HUES48 (cell line): ENCODE measurements around the gene FAM184A.
"Not testable (repeated sequence)": the region's sequence is repeated elsewhere in the genome, so short reads cannot be mapped to it uniquely, and the experiment has no call there.

Experiments
- H3K27ac ChIP-seq: one replicate; pipeline ENCODE4 v1.7.0; 2013; ENCODE audit warnings: low read depth, low read length, inconsistent platforms
- H3K27me3 ChIP-seq: 2 replicates; pipeline ENCODE4 v1.6.1; 2013; ENCODE audit warnings: mild to moderate bottlenecking, low read length; ENCODE audit not compliant: control insufficient read depth, insufficient read depth
- H3K36me3 ChIP-seq: 2 replicates; pipeline ENCODE4 v1.6.1; 2013; ENCODE audit warnings: low read length; ENCODE audit not compliant: control insufficient read depth, insufficient read depth
- H3K4me1 ChIP-seq: 2 replicates; pipeline ENCODE4 v1.6.1; 2013; ENCODE audit warnings: mild to moderate bottlenecking, low read length; ENCODE audit not compliant: control insufficient read depth, insufficient read depth
- H3K4me3 ChIP-seq: 2 replicates; pipeline ENCODE4 v1.5.1; 2013; ENCODE audit warnings: mild to moderate bottlenecking, low read depth, low read length
- H3K9ac ChIP-seq: 2 replicates; pipeline ENCODE4 v1.6.1; 2013; ENCODE audit warnings: mild to moderate bottlenecking, low read depth, low read length, moderate library complexity
- H3K9me3 ChIP-seq: 2 replicates; pipeline ENCODE4 v1.6.1; 2013; ENCODE audit warnings: low read length; ENCODE audit not compliant: control insufficient read depth, insufficient read depth

Gene FAM184A

DNA sequence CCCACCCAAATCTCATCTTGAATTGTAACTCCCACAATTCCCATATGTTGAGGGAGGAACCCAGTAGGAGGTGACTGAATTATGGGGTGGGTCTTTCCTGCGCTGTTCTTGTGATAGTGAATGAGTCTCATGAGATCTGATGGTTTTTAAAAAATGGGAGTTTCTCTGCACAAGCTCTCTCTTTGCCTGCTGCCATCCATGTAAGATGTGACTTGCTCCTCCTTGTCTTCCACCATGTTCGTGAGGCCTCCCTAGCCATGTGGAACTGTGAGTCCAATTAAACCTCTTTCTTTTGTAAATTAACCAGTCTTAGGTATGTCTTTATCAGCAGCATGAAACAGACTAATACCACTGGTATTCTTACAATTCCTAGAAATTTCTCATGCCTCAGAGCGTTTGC, 69.2 kb downstream of the FAM184A start:
- H3K4me1 ChIP-seq, H3K9me3 ChIP-seq, H3K27ac ChIP-seq, H3K9ac ChIP-seq, H3K36me3 ChIP-seq, H3K4me3 ChIP-seq, H3K27me3 ChIP-seq: not testable (repeated sequence)

DNA sequence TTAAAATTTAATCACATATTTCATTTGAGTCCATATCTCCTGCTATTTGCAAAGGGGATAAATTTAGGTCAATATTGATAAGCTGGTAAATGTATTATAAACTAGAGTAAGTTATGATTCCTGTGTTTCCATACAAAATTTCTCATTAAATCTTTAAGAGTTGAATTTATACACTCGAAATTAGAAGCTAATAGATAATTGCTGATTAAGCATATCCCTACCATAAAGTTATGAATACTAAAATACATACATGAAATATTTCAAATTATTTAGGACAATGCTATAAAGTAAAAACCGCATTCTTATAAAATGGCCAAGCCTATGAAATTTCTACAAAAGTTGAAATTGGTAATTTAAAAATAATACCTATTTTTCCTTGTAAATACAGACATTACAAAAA, 71.5 kb downstream of the FAM184A start:
- Histone ChIP-seq H3K27ac (no peak overlapping the region), H3K4me3 (no peak overlapping the region), H3K9me3 (no peaks in the 10 kb centered on the region), H3K9ac (no peak overlapping the region), H3K36me3 (peaks cover 9% of the 10 kb centered on the region), H3K4me1 (no peaks in the 10 kb centered on the region), H3K27me3 (no peaks in the 10 kb centered on the region)

GRCh38 chr6:119002069-119002468, 76.4 kb downstream of the FAM184A start:
- no peaks in the 10 kb centered on the region for H3K4me1 ChIP-seq
- no peak overlapping the region for H3K4me3 ChIP-seq

GRCh38 chr6:118999494-119000040, 78.9 kb downstream of the FAM184A start:
- no peak overlapping the region for H3K27ac ChIP-seq
- no peaks in the 10 kb centered on the region for H3K36me3 ChIP-seq
- no peak overlapping the region for H3K9ac ChIP-seq
- H3K4me3 ChIP-seq: no peak overlapping the region
- no peaks in the 10 kb centered on the region for H3K4me1 ChIP-seq
- H3K9me3 ChIP-seq: no peaks in the 10 kb centered on the region
- no peaks in the 10 kb centered on the region for H3K27me3 ChIP-seq

More at GRCh38 chr6:119002069-119002468, 76.4 kb downstream of the FAM184A start:
- Histone ChIP-seq H3K27ac (no peak overlapping the region), H3K9ac (no peak overlapping the region), H3K9me3 (no peaks in the 10 kb centered on the region), H3K27me3 (no peaks in the 10 kb centered on the region), H3K36me3 (peaks cover 6% of the 10 kb centered on the region; the same call in 1 of the 2 replicates)

DNA sequence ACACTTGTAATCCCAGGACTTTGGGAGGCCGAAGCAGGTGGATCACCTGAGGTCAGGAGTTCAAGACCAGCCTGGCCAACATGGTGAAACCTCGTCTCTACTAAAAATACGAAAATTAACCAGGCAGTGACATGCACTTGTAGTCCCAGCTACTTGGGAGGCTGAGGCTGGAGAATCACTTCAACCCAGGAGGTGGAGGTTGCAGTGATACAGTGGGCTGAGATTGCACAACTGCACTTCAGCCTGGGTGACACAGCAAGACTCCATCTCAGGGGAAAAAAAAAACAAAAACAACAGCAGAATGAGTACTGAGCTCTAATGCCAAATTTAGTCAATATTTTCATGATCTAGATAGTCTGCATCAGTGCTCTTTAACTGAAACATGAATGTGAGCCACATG, 81.0 kb downstream of the FAM184A start:
- H3K27ac ChIP-seq, H3K4me3 ChIP-seq, H3K9ac ChIP-seq, H3K36me3 ChIP-seq, H3K4me1 ChIP-seq, H3K27me3 ChIP-seq, H3K9me3 ChIP-seq: not testable (repeated sequence)

GRCh38 chr6:118996289-118996820, 82.1 kb downstream of the FAM184A start:
- Histone ChIP-seq H3K9me3 (no peaks in the 10 kb centered on the region), H3K4me1 (no peaks in the 10 kb centered on the region), H3K27ac (no peak overlapping the region), H3K4me3 (no peak overlapping the region), H3K36me3 (no peaks in the 10 kb centered on the region), H3K9ac (no peak overlapping the region), H3K27me3 (no peaks in the 10 kb centered on the region)

DNA sequence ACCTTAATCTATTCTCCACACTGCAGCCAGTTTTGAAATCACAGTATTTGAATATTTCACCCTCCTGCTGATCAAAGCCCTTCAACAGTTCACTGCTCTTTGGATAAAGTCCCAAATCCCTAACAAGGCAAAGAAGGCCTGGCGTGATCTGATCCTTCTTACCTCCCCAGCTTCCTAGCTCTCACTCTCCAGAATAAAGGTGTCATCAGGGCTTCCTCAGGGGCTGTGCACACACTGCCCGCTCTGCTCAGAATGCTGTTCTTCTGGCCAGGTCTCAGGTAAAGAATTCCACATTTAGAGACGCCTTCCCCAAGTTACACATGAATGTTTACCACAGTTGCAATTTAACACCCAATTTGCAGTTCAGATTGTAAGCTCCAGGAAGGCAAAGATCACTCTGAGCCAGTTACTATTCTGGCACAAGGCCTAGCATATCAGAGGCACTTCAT, 84.6 kb downstream of the FAM184A start:
- no peak overlapping the region for H3K4me3 ChIP-seq
- no peak overlapping the region for H3K27ac ChIP-seq
- H3K9me3 ChIP-seq: no peaks in the 10 kb centered on the region
- H3K36me3 ChIP-seq: no peaks in the 10 kb centered on the region
- no peaks in the 10 kb centered on the region for H3K4me1 ChIP-seq
- H3K9ac ChIP-seq: no peak overlapping the region
- H3K27me3 ChIP-seq: no peaks in the 10 kb centered on the region

DNA sequence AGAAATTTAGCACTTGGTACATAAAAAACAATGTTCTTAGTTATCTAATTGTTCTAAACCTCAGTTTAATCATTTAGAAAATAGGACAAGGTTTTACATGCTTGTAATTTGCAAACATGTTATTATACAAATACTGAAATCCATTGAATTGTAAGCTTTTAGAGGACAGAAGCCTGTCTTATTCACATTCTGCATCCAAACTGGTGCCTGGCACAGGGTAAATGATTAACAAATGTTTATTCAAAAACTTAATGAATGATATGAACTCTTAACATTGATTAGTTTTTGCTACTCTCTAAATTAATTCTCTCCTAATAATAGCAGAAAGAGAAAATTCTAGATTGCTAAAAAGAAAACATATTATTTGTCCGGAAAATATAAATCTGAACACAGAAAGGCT, 85.1 kb downstream of the FAM184A start:
- no peaks in the 10 kb centered on the region for H3K9me3 ChIP-seq
- H3K27ac ChIP-seq: no peak overlapping the region
- no peaks in the 10 kb centered on the region for H3K36me3 ChIP-seq
- no peak overlapping the region for H3K9ac ChIP-seq
- no peaks in the 10 kb centered on the region for H3K27me3 ChIP-seq
- H3K4me1 ChIP-seq: no peaks in the 10 kb centered on the region
- H3K4me3 ChIP-seq: no peak overlapping the region

DNA sequence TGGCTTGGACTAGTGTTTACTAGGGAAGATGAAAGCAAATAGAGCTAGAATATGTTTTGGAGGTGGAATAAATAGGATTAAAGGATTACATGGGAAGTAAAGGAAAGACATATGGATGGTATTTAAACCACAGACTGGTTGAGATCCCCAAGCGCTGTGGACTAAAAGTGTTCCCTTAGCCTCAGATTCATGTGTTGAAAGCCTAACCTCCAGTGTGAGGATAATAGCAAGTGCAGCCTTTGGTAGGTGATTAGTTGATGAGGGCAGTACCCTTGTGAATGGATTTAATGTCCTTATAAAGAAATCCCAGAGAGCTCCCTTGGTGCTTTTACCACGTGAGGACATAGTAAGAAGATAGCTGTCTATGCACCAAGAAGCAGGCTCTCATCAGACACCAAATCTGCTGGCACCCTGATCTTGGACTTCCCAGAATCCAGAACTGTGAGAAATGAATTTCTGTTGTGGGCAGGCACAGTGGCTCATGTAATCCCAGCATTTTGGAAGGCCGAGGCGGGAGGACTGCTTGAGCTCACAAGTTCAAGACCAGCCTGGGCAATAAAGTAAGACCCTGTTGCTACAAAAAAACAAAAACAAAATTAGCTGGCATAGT, 86.2 kb downstream of the FAM184A start:
- H3K4me3 ChIP-seq: no peak overlapping the region
- H3K4me1 ChIP-seq: no peaks in the 10 kb centered on the region
- H3K9me3 ChIP-seq: no peaks in the 10 kb centered on the region
- H3K27ac ChIP-seq: no peak overlapping the region
- no peak overlapping the region for H3K9ac ChIP-seq
- no peaks in the 10 kb centered on the region for H3K36me3 ChIP-seq
- no peaks in the 10 kb centered on the region for H3K27me3 ChIP-seq

DNA sequence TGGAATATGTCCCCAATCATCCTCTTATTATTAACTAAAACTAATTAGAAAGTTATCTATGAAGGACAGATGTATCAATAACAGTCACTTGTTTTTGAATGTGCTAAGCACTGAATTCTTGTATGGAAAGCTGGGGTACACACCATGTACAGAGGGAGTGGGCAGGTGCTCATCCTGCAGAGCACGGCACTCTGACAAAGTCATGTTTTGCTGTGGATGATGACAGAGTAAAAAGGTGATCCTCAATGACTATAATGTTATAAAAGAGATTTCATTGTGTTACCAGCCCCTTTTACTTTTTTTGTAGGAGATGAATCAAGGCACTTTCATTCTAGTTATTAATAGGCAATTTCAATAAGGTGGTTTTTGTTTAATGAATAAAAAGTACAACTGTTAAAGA, 92.2 kb downstream of the FAM184A start:
- Histone ChIP-seq H3K36me3 (no peaks in the 10 kb centered on the region), H3K4me3 (no peak overlapping the region), H3K4me1 (no peaks in the 10 kb centered on the region), H3K27ac (no peak overlapping the region), H3K9ac (no peak overlapping the region), H3K9me3 (no peaks in the 10 kb centered on the region), H3K27me3 (no peaks in the 10 kb centered on the region)

DNA sequence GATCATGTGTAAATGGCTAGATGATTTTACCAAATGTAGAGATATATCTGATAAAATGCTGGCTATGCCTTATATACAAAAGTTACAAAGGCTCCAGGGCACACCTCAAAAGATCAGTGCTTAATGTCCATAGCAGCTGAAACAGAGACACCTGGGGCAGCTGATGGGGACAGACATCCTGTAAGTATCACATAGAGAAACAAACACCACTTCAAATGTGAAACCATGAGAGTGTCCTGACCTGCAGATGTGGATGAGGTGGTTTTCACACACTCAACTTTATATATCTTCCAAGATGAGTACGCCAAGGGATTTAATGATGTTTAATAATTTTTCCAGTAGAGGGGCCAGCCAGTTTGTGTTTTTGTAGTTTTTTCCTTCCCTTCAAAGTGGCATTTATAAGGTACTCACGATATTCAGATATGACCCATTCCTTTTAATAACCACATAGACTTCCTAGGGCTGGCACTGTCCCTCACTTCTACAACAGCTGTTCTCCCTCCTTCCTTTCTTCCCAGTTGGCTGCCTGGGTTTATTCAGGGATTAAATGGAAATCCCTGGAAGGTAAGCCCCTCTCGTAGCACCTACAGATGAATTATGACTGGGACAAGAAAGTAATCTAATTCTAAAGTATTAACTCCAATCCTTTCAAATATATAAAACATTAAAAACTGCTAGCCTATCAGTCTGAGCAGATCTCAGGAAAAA, 93.2 kb downstream of the FAM184A start:
- H3K27me3 ChIP-seq: no peaks in the 10 kb centered on the region
- no peaks in the 10 kb centered on the region for H3K36me3 ChIP-seq
- no peak overlapping the region for H3K9ac ChIP-seq
- no peaks in the 10 kb centered on the region for H3K4me1 ChIP-seq
- H3K27ac ChIP-seq: no peak overlapping the region
- H3K9me3 ChIP-seq: no peaks in the 10 kb centered on the region
- no peak overlapping the region for H3K4me3 ChIP-seq
